A549 (cell line): Measurements from ENCODE around the gene HOXA5.

ENCODE experiments used
- POLR2A ChIP-seq: IDR thresholded peaks from 2 replicates; pipeline ENCODE4 v1.6.1; 2012; ENCODE audit warnings: mild to moderate bottlenecking, low read length
- USF2 ChIP-seq: fragments of 450-650 bp; IDR thresholded peaks from 2 replicates; pipeline ENCODE4 v1.6.1; 2014; ENCODE audit warnings: antibody characterized with exemption
- TF ChIP-seq, protein P1 (sequence below): fragments of >200 bp; sonication (Bioruptor Twin); formaldehyde crosslinking; IDR thresholded peaks from 3 replicates; pipeline ENCODE4 v1.5.1; 2016

GRCh38 chr7:27153526-27153925, 10.0 kb upstream of the HOXA5 start:
- TF ChIP-seq, protein P1, sequence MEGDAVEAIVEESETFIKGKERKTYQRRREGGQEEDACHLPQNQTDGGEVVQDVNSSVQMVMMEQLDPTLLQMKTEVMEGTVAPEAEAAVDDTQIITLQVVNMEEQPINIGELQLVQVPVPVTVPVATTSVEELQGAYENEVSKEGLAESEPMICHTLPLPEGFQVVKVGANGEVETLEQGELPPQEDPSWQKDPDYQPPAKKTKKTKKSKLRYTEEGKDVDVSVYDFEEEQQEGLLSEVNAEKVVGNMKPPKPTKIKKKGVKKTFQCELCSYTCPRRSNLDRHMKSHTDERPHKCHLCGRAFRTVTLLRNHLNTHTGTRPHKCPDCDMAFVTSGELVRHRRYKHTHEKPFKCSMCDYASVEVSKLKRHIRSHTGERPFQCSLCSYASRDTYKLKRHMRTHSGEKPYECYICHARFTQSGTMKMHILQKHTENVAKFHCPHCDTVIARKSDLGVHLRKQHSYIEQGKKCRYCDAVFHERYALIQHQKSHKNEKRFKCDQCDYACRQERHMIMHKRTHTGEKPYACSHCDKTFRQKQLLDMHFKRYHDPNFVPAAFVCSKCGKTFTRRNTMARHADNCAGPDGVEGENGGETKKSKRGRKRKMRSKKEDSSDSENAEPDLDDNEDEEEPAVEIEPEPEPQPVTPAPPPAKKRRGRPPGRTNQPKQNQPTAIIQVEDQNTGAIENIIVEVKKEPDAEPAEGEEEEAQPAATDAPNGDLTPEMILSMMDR: no peak
- TF ChIP-seq USF2 (no peak), POLR2A (no peak)
